Urinary bladder (tissue), 4 donors: ENCODE measurements around the gene CACNA1S. TPM values are rescaled to one million over a fixed set of nuclear protein-coding genes. Genes with fewer than 3 reads are reported as not detected.

Source experiments
- DNase-seq: peaks from one replicate; pipeline ENCODE4 v3.0.0-alpha.2; 2015; ENCODE audit errors: extremely low spot score
- H3K27ac ChIP-seq: one replicate; pipeline ENCODE4 v1.5.1; 2013; ENCODE audit warnings: low read depth, mild to moderate bottlenecking, moderate library complexity
- H3K36me3 ChIP-seq: one replicate; pipeline ENCODE4 v1.6.1; 2013; ENCODE audit warnings: mild to moderate bottlenecking, moderate library complexity; ENCODE audit not compliant: insufficient read depth
- H3K4me1 ChIP-seq: one replicate; pipeline ENCODE4 v1.6.1; 2013; ENCODE audit warnings: mild to moderate bottlenecking, moderate library complexity; ENCODE audit not compliant: insufficient read depth
- H3K4me3 ChIP-seq: one replicate; pipeline ENCODE4 v1.5.1; 2013; ENCODE audit warnings: low read depth, low read length
- WGBS: extraction: QIAGEN DNeasy Blood & Tissue Kit; methylation state at CpG from one replicate; pipeline ENCODE4 v1.1.7; 2013; 5-methylcytosine and 5-hydroxymethylcytosine counted together
- polyA plus RNA-seq: library from polyadenylated mRNA; stranded (reverse); fragments of 200-250 nt; gene quantifications from one replicate; pipeline ENCODE4 v1.2.3, GENCODE V29; 2013
- total RNA-seq: library from RNA; depleted of rRNA; stranded (reverse); fragments of >200 nt; gene quantifications from one replicate; pipeline ENCODE4 v1.2.3, GENCODE V29; 2014
- donor health status: healthy with polysubstance abuse.
- donor health status: healthy.

CACNA1S gene
- total and polyA plus RNA-seq, 2 donors, result 1.9 TPM; not detected in 1

DNA sequence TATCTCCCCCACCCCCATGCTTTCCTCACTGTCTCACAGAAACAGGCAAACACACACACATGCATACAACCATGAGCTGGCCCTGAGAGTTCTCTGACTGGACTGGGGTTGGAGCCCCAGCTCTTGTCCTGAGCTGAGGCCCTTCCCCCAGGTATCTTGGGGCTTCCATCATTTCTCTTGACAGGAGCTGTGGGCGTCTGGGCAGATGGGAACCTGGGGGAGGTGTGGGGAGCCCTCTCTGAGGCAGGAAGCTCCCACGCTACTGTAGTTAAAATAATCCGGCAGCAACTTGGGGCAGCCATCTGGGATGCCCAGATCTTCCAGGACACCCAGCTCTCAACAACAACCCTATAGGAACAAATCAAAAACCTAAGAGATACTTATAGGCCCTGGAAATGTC lies 86.0 kb downstream of the CACNA1S start:
- H3K27ac ChIP-seq, result no peak overlapping the region
- no peak overlapping the region for H3K4me3 ChIP-seq
- WGBS, result 86% methylated on average over 3 of the region's 3 CpGs
- H3K4me1 ChIP-seq, result no peaks in the 10 kb centered on the region
- DNase-seq, result no peak
- no peaks in the 10 kb centered on the region for H3K36me3 ChIP-seq

DNA sequence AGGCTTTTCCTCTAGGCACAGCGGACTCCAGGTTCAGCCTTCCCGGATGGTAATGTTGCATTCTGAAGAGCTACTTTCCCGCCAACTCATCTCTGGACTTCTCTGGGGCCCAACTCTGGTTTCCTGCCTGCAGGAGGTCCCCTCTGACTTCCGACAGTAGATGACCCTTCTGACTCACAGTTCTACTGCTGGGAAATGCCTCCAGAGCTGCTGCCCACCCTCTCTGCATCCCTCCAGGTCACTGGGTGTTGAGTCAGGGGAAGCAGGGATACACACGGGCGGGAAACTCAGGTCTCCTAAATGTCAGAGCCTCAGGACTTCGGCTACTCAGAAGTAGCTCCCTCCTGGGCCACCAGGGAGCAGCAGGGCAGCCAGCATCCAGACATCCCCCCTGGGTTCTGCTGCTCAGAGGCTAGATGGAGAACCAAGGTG lies 86.6 kb downstream of the CACNA1S start:
- Histone ChIP-seq H3K36me3 (no peaks in the 10 kb centered on the region), H3K4me1 (no peaks in the 10 kb centered on the region), H3K27ac (no peak overlapping the region), H3K4me3 (no peak overlapping the region)
- DNase-seq, result no peak
- 80% methylated on average over 7 of the region's 7 CpGs for WGBS

DNA sequence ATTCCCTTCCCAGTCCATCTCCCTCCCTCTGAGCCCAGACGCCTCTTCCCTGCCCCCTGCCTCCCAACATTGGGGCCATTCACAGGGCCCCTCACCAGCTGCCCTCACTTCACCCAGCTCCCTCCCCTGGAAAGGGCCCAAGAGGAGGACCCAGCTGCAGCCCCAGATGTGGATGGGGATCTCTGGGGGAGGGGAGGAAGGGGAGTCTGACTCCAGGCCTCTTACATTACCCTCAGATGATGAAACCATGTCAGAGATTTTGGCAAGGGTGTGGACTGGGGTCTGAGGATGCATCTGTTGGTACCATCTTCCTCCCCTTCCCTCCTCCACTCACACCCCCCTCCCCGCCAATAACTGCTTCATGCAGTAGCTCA lies 87.6 kb downstream of the CACNA1S start:
- Histone ChIP-seq H3K27ac (no peak overlapping the region), H3K4me1 (no peaks in the 10 kb centered on the region), H3K36me3 (no peaks in the 10 kb centered on the region), H3K4me3 (no peak overlapping the region)
- DNase-seq, result no peak
- WGBS, result 98% methylated on average over 2 of the region's 2 CpGs

DNA sequence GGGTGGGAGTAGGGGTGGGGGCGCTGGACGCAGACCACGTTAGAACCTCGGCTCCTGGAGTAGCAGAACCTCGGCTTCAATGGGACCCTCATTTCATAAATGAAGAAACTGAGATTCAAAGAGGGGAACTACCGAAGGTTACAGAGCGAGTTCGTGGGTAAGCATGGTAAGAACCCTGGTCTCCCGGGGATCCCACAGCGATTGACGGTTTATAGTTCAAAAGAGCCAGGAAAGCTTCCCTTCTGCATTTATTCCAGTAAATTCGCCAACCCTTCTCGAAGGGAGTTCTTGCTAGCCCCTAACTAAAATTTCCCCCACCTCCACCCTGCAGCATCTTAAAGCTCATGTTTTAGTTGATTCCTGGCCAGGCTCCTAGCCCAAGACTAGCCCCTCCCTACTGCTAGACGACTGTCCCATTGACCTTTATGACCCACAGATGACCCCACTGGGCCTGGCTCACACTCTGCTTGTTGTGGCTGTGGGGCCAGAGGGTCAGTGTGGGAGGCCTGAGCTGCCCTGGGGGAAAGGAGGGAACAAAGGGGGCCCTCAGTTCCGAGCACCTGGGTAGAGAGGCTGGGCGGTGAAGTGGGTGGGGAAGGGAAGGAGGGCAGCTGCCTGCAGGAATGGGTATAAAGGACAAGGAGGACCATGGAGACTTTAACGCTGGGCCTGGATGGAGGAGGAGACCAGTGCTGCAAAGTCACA lies 88.2 kb downstream of the CACNA1S start:
- Histone ChIP-seq H3K27ac (no peak overlapping the region), H3K4me1 (no peaks in the 10 kb centered on the region), H3K36me3 (no peaks in the 10 kb centered on the region), H3K4me3 (peak overlapping the region; percentile 64)
- DNase-seq, result no peak
- WGBS, result 49% methylated on average over 17 of the region's 17 CpGs

DNA sequence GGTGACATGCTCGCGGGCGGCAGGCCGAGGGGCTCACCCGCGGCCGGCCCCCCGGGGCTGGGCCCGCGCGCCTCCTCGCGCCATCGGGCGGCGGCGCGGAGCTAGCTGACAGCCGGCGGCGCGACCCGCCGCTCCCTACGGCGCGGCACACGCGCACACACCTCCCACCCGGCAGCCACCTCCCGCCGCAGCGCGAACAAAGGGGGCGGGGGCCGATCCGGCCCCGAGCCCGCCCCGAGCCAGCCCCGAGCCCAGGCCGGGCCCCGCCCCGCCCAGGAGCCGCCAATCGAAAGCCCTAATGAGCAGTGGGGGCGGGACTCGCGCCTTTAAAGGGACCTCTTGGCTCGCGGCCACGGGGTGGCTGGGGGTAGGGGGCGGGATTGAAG lies 88.7 kb downstream of the CACNA1S start, which contains the start of gene KIF21B:
Gene KIF21B, minus strand, starts transcription at position 198 of the 386 bp plus-strand sequence. CDS start 331 bp downstream, outside the sequence.
- no peaks in the 10 kb centered on the region for H3K4me1 ChIP-seq
- WGBS, result 1% methylated on average over 53 of the region's 53 CpGs
- peak within 1 kb of the TSS; percentile 64 for H3K4me3 ChIP-seq
- H3K36me3 ChIP-seq, result no peaks in the 10 kb centered on the region
- no peak for DNase-seq
- no peak within 1 kb of the TSS for H3K27ac ChIP-seq

DNA sequence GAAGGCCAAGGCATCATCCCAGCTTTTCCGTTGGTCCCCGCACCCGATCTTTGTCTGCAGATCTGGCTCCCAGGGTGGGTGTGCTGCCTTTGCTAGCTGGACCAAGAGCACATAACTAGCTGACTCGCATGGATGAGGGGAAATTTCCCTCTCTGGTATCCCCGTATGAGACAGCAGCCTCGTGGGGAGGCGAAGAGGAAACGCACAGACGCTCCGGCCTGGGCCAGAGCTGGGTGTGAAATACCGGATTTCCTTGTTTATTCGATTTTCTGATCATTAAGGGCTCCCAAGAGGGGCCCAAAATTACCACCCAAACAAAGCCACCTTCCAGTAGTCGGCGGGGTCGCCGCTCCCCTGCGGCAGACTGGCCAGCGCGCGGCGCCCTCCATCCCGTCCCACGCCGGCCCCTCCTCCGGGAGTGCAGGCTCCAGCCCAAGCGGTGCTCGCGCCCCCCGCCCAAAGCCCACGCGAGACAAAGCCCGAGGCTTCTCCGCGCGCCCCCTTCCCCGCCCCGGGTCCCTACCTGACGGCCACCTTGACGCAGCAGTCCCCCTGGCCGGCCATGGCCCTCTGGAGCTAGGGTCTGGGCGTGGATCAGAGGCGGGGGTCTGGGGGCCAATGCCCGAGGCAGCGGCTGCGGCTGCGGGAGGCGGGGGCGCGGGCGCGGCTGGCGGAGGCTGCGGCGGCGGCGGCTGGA lies 89.3 kb downstream of the CACNA1S start:
- H3K36me3 ChIP-seq, result no peaks in the 10 kb centered on the region
- H3K27ac ChIP-seq, result no peak overlapping the region
- H3K4me1 ChIP-seq, result no peaks in the 10 kb centered on the region
- peak overlapping the region; percentile 64 for H3K4me3 ChIP-seq
- DNase-seq, result no peak
- WGBS, result 6% methylated on average over 56 of the region's 56 CpGs

DNA sequence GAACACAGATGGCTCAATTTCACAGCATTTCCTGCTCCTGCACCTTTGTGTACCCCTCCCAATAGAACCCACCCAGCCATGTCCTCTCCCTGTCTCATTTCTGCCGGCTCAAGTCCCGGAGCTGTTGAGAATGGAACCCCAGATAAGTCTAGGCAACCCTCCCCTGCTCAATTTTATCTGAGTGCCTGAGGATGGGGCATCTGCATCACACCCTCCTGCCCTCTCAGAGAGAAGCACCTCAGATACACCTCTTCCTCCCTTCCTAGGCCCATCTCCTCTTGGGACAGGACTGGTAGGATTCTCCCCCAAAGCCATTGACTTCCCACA lies 89.8 kb downstream of the CACNA1S start:
- H3K4me3 ChIP-seq, result peak overlapping the region; percentile 64
- H3K27ac ChIP-seq, result no peak overlapping the region
- no peaks in the 10 kb centered on the region for H3K4me1 ChIP-seq
- DNase-seq, result no peak
- WGBS, result 77% methylated on average over 2 of the region's 2 CpGs
- no peaks in the 10 kb centered on the region for H3K36me3 ChIP-seq

DNA sequence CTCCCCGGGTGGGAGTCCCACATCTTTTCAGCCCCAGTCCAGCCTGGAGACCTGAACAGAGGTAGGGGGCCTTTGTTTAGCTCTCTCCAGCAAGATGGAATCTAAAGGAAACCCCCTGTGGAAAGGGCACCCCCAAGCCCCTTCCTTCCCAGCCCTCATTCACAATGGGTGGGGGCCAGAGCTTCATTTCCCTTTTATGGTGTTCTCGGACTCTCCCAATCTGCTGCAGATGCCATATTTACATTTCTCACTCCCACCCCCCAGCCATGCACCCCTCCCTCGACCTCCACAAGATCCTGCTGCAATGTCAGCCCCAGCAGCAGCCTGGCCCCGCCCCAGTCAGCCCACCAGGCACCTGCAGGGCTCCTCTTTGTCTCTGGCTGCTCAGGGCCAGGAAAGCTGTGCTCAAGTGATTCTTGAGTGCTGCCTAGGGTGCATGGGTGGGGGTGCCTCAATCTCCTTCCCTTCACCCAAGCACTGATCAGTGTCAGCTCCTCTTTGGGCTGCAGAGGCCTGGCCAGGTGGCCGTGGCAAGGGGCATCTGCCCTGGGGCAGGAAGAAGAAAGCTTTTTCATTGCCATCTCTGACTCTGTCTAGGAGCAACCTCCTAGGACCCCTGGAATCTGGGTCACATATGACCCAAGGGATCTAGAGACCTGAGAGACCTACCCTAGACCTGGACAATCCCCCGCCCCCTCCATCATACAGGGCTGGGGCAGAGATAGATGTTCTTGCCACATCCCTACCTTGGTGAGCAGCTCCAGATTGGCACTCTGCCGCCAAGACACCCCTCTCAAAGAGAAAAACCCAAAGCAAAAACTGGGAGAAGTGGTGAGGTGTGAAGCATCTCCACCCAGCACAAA lies 90.4 kb downstream of the CACNA1S start:
- 74% methylated on average over 7 of the region's 7 CpGs for WGBS
- no peak overlapping the region for H3K4me3 ChIP-seq
- DNase-seq, result no peak
- no peak overlapping the region for H3K27ac ChIP-seq
- no peaks in the 10 kb centered on the region for H3K4me1 ChIP-seq
- H3K36me3 ChIP-seq, result no peaks in the 10 kb centered on the region

DNA sequence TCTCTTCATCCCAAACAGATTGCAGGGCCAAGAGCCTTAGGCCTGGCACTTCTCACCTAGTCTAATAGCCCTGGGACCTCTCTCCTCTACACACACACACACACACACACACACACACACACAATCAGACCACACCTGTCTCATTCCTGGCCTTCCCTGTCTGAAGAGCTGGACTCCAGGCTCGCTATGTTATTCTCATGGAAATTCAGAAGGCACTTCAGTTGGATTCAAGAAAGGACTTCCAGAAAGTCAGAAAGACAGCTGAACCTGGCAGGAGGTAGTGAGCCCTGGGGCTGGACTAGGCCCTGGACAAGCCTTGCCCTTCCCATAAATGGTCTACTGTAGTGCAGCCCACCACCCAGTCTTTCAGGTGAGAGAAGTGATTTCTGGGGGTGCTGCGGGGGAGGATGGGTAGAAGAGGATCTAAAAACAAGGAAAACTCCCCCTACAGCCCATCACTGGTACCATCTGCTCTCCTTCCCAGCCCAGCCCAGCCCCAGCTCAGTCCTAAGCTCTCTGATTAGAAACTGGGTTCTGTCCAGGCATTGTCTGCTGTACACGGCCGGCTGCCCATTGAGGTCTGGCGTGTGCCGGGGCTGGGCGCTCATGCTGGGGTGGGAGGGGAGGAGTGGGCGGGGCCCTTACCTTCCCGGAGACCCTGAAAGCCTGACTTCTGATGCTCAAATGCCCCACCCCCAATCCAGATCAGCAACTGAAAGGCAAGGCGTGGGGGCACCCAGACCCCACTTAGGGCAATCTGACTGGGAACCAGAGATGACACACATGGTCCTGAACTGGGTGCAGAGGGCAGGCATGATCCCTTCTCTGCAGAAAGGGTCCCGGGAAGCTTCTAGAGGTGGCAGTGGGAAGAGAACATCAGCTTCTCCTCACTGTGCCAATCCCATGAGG lies 91.3 kb downstream of the CACNA1S start:
- Histone ChIP-seq H3K4me3 (no peak overlapping the region), H3K36me3 (no peaks in the 10 kb centered on the region), H3K4me1 (no peaks in the 10 kb centered on the region), H3K27ac (no peak overlapping the region)
- 53% methylated on average over 11 of the region's 11 CpGs for WGBS
- no peak for DNase-seq

DNA sequence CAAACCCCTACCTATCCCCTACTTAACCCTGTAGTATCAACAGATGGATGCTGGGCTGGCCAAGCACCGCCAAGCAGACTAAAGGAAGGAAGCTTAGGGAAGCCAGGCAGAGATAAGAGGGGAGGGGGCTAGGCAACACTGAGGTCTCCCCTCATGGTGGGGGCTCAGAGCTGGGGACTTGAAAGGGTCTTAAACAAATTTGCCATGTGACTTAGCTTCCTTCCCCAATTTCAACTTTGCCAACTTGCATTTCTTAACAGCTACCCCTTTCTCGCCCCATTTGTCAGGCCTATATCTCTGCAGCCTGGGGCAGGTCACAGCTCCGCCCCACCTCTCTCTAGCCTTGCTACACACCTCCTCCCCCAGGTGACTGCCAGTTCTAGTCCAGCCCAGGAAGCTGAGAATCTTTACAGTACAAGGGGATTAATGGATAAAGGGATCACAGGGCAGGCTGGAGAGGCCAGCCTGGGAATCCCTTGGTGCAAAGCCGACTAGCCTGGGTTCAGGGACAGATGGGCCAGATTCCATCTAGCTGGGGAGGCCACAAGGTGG lies 92.1 kb downstream of the CACNA1S start:
- no peaks in the 10 kb centered on the region for H3K4me1 ChIP-seq
- H3K27ac ChIP-seq, result no peak overlapping the region
- H3K36me3 ChIP-seq, result no peaks in the 10 kb centered on the region
- no peak for DNase-seq
- WGBS, result 57% methylated on average over 4 of the region's 4 CpGs
- no peak overlapping the region for H3K4me3 ChIP-seq

DNA sequence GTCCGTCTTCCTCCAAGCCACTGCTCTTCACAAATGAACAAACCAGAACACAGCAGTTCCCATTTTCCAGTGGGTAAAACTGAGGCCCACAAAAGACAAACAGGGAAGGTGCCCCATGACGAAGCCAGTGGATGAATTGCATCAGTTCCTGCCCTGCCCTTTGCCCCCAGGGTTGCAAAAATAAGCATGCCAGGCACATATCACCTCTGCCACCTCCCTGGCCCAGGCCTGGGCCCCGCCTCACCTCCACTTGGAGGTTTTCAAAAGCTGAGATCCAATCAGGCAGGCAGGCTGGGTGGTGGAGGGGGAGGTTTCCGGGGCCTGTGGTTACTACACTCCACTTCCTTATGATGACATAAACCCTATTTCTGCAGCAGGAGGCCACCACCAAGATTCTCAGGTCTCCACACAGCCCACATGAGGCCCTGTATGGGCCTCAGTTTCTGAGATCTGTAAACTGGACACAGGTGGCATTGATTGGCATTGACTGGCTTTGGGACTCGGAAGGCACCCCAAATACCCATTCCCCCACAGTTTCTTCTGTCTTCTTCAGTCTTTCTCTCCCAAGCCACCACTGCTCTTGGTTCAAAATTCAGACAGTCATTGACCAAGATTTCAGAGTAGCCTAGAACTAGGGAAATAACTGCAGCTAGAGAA lies 92.8 kb downstream of the CACNA1S start:
- Histone ChIP-seq H3K4me1 (no peaks in the 10 kb centered on the region), H3K27ac (no peak overlapping the region), H3K36me3 (no peaks in the 10 kb centered on the region), H3K4me3 (no peak overlapping the region)
- DNase-seq, result no peak
- WGBS, result 78% methylated on average over 5 of the region's 5 CpGs

DNA sequence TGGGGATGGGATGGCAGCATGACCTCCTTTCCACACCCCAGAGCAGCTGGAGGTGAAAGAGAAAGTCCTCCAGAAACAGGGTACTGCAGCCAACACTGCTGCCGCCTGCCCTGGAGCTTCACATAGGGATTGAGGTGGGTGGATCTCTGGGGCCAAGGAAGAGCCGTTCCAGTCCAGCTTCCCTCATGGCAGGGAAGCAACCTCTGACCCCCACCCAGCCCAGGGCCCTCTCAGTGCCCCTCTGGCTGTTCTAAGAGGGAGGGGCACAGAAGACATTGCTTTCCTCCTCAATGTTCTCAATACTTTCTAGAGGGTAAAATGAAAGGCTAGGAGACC lies 94.4 kb downstream of the CACNA1S start:
- H3K4me3 ChIP-seq, result no peak overlapping the region
- WGBS, result 78% methylated on average over 2 of the region's 2 CpGs
- no peaks in the 10 kb centered on the region for H3K4me1 ChIP-seq
- H3K36me3 ChIP-seq, result no peaks in the 10 kb centered on the region
- H3K27ac ChIP-seq, result no peak overlapping the region
- DNase-seq, result no peak
